Adrenal gland (tissue), 19 donors: Measurements from ENCODE around the gene FGF12. TPM values are rescaled to one million over a fixed set of nuclear protein-coding genes. Genes with fewer than 3 reads are reported as not detected.
"Not testable (repeated sequence)": the region's sequence is repeated elsewhere in the genome, so short reads cannot be mapped to it uniquely, and the experiment has no call there.

Experiments used
- DNase-seq, 7 donors: peaks; one replicate each; pipeline ENCODE4 v3.0.0-alpha.2; 2019 to 2020
- H3K27ac ChIP-seq, 5 donors: fragments of 200-600 bp; sonication (generic) in 4 of 5; 1 replicate in 3 of 5; 2 replicates in 2 of 5; pipeline versions ENCODE4 v1.5.1 to v1.8.0; 2016 to 2020; ENCODE audit warnings: mild to moderate bottlenecking in 1 of 5
- H3K27me3 ChIP-seq: fragments of 200-600 bp; 2 replicates; pipeline ENCODE4 v1.8.0; 2021
- H3K36me3 ChIP-seq, 2 donors: fragments of 200-600 bp; replicated peaks in 1 of 2; 1 replicate in 1 of 2; 2 replicates in 1 of 2; pipeline versions ENCODE4 v1.5.1 to v1.8.0; 2018 to 2022
- H3K4me1 ChIP-seq, 2 donors: fragments of 200-600 bp; replicated peaks in 1 of 2; 1 replicate in 1 of 2; 2 replicates in 1 of 2; pipeline versions ENCODE4 v1.5.1 to v1.8.0; 2018 to 2021
- H3K4me3 ChIP-seq, 4 donors: fragments of 200-600 bp; sonication (generic) in 3 of 4; one replicate each; pipeline ENCODE4 v1.5.1; 2016 to 2018
- H3K9me3 ChIP-seq, 3 donors: fragments of 200-600 bp; sonication (generic) in 1 of 3; replicated peaks in 1 of 3; 1 replicate in 2 of 3; 2 replicates in 1 of 3; pipeline versions ENCODE4 v1.5.1 to v1.8.0; 2016 to 2021
- POLR2A ChIP-seq, 2 donors: fragments of 450-650 bp; IDR thresholded peaks; one replicate each; pipeline ENCODE4 v1.6.1; 2017; ENCODE audit warnings: antibody characterized with exemption in 2 of 2, mild to moderate bottlenecking in 2 of 2, moderate library complexity in 1 of 2
- WGBS, 4 donors: extraction: QIAGEN DNeasy Blood & Tissue Kit in 2 of 4; methylation state at CpG; one replicate each; pipeline versions ENCODE4 v1.1.5 to v1.1.7; 2013 to 2017; 5-methylcytosine and 5-hydroxymethylcytosine counted together
- intact Hi-C, 2 donors: fragments of 100-400 bp; cut with DNase I; formaldehyde crosslinking; loops; one replicate each; pipeline versions ENCODE4 v1.14.1 to v1.15.0; 2022 to 2023
- long read RNA-seq, 10 donors: library from polyadenylated mRNA in 3 of 10; unstranded in 2 of 10; stranded (forward) in 1 of 10; transcript quantifications; one replicate each; pipeline ENCODE4 v2.0.0 and lab custom pipeline, GENCODE V29; 2021 to 2026
- polyA plus RNA-seq, 3 donors: library from polyadenylated mRNA; stranded (reverse); fragments of 200-250 nt in 2 of 3; fragments of 350-450 nt in 1 of 3; fragmentation: Illumina TruSeq in 1 of 3; extraction: RNeasy Lipid Tissue Mini Kit (QIAGEN cat#74804) in 1 of 3; gene quantifications; one replicate each; pipeline ENCODE4 v1.2.3, GENCODE V29; 2013 to 2014
- total RNA-seq, 9 donors: library from RNA; depleted of rRNA in 4 of 9; stranded (reverse); fragments of >200 nt in 4 of 9; fragments of 120-200 nt in 1 of 9; fragmentation: NEBNext Ultra II Directional in 1 of 9; extraction: Animal tissue kit (Norgen Biotek cat#: 25700) in 1 of 9; gene quantifications; one replicate each; pipeline versions ENCODE4 v1.1.0 to v1.2.4, GENCODE V29; 2013 to 2023
- TF ChIP-seq, protein P1 (sequence below), 6 experiments: fragments of 450-650 bp in 4 of 6; fragments of 200-600 bp in 2 of 6; sonication (generic) in 1 of 6; IDR thresholded peaks; 1 replicate in 5 of 6; 2 replicates in 1 of 6; pipeline versions ENCODE4 v1.5.1 to v1.8.0; 2016 to 2021; ENCODE audit warnings: antibody characterized with exemption in 6 of 6, mild to moderate bottlenecking in 2 of 6, moderate library complexity in 1 of 6
- donor health status: healthy with polysubstance abuse.
- donor health status: Bipolar disorder and iron deficiency.
- donor health status: DM: yes; HTN: yes; CAD: no.
- donor health status: DM: no; HTN: no; CAD: no.
- donor health status: DM: no; HTN: no; CAD: no.
- donor health status: DM: yes; HTN: yes; CAD: no.

FGF12 gene
- total RNA-seq (100 to 1,000 TPM in 3 of 9 donors, 10 to 100 TPM in 6; 23.3 to 119 (median 79.0) TPM), polyA plus RNA-seq (100 to 1,000 TPM in 2 of 3 donors, 10 to 100 TPM in 1; 42.4 to 286 (median 126) TPM)
- long read RNA-seq, donor 1, transcript FGF12-207 (5 exons, 3,058 nt) = major isoform, 7 of 7 reads
- long read RNA-seq, donor 1, partial matches to known transcripts = 0 of 7 reads
- long read RNA-seq, donor 1, other reads (novel, unspliced or antisense) = 0 of 7 reads
- long read RNA-seq, donor 2, transcript FGF12-207 (5 exons, 3,058 nt) = major isoform, 6 of 12 reads
- long read RNA-seq, donor 2, partial matches to known transcripts = 0 of 12 reads
- long read RNA-seq, donor 2, other reads (novel, unspliced or antisense) = 6 of 12 reads
- long read RNA-seq, donor 3, transcript FGF12-207 (5 exons, 3,058 nt) = major isoform, 5 of 5 reads
- long read RNA-seq, donor 3, partial matches to known transcripts = 0 of 5 reads
- long read RNA-seq, donor 3, other reads (novel, unspliced or antisense) = 0 of 5 reads
- long read RNA-seq, donor 4, transcript FGF12-207 (5 exons, 3,058 nt) = major isoform, 18 of 91 reads
- long read RNA-seq, donor 4, partial matches to known transcripts = 16 of 91 reads
- long read RNA-seq, donor 4, other reads (novel, unspliced or antisense) = 57 of 91 reads
- long read RNA-seq, donor 5, transcript FGF12-207 (5 exons, 3,058 nt) = major isoform, 58 of 100 reads
- long read RNA-seq, donor 5, partial matches to known transcripts = 36 of 100 reads
- long read RNA-seq, donor 5, other reads (novel, unspliced or antisense) = 6 of 100 reads
- long read RNA-seq, donor 6, partial matches to known transcripts = 20 of 42 reads
- long read RNA-seq, donor 6, other reads (novel, unspliced or antisense) = 18 of 42 reads
- long read RNA-seq, donor 7, transcript FGF12-207 (5 exons, 3,058 nt) = major isoform, 7 of 7 reads
- long read RNA-seq, donor 7, partial matches to known transcripts = 0 of 7 reads
- long read RNA-seq, donor 7, other reads (novel, unspliced or antisense) = 0 of 7 reads
- long read RNA-seq, donor 8, transcript FGF12-207 (5 exons, 3,058 nt) = major isoform, 20 of 37 reads
- long read RNA-seq, donor 8, partial matches to known transcripts = 12 of 37 reads
- long read RNA-seq, donor 8, other reads (novel, unspliced or antisense) = 5 of 37 reads
- long read RNA-seq, donor 9, transcript FGF12-207 (5 exons, 3,058 nt) = major isoform, 11 of 11 reads
- long read RNA-seq, donor 9, partial matches to known transcripts = 0 of 11 reads
- long read RNA-seq, donor 9, other reads (novel, unspliced or antisense) = 0 of 11 reads
- long read RNA-seq, donor 10, transcript FGF12-207 (5 exons, 3,058 nt) = major isoform, 5 of 24 reads
- long read RNA-seq, donor 10, partial matches to known transcripts = 19 of 24 reads
- long read RNA-seq, donor 10, other reads (novel, unspliced or antisense) = 0 of 24 reads

DNA sequence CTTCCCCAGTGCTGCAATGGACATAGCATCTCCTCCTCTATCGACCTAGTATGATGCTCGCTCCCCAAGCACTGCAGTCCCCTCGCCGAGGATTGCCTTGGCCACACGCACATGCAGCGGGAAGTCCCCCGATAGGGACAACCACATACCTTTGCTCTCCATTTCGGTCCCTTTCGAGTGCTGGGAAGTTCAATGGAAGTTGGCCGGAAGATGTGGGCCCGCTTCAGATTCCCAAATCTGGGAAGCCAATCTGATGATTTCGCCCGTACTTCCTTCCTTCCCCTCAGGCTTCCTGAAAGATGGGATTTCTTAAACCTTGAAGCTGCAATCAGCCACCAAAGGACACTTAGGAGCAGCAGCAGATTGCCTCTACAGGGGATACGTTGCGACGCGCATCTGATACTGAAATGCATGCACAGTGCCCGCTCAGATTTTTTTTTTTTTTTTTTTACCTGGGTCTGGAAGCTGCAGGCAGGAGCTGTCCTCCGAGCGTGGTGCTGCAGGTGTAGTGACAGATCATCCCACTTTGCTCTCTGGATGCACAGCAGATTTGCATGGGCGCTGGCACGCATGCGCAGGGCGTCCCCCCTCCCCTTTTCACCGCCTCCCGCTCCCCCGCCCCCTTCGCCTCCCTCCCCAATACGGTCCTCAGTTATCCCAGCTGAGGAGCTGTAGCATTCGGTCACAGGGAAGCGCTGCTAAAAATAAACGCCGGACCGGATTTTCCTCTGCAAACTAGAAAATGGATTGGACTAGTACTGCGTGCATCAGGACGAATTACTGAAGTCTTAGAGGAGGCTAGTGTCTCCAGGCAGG lies at the start of gene FGF12:
FGF12 (minus strand) TSS at position 510 of the 816 bp plus-strand sequence.
- H3K36me3 ChIP-seq = no peaks in the 10 kb centered on the region
- H3K4me3 ChIP-seq = peak within 1 kb of the TSS in 1 of 4 donors; percentile 31
- intact Hi-C loops = no loop called here
- WGBS, 4 donors = 3 to 5% (median 3%) methylated on average over 27 to 36 of the region's 36 CpGs
- peaks cover 7% of the 10 kb centered on the region for H3K27me3 ChIP-seq
- no peaks in the 10 kb centered on the region for H3K9me3 ChIP-seq
- H3K27ac ChIP-seq = no peak within 1 kb of the TSS
- H3K4me1 ChIP-seq = no peaks in the 10 kb centered on the region
- peak; percentile 17 to 64 (median 28) for DNase-seq
- TF ChIP-seq, protein P1, sequence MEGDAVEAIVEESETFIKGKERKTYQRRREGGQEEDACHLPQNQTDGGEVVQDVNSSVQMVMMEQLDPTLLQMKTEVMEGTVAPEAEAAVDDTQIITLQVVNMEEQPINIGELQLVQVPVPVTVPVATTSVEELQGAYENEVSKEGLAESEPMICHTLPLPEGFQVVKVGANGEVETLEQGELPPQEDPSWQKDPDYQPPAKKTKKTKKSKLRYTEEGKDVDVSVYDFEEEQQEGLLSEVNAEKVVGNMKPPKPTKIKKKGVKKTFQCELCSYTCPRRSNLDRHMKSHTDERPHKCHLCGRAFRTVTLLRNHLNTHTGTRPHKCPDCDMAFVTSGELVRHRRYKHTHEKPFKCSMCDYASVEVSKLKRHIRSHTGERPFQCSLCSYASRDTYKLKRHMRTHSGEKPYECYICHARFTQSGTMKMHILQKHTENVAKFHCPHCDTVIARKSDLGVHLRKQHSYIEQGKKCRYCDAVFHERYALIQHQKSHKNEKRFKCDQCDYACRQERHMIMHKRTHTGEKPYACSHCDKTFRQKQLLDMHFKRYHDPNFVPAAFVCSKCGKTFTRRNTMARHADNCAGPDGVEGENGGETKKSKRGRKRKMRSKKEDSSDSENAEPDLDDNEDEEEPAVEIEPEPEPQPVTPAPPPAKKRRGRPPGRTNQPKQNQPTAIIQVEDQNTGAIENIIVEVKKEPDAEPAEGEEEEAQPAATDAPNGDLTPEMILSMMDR (IDR thresholded peaks at IDR 0.05) = no peak
- TF ChIP-seq POLR2A (IDR thresholded peaks at IDR 0.05) = no peak

DNA sequence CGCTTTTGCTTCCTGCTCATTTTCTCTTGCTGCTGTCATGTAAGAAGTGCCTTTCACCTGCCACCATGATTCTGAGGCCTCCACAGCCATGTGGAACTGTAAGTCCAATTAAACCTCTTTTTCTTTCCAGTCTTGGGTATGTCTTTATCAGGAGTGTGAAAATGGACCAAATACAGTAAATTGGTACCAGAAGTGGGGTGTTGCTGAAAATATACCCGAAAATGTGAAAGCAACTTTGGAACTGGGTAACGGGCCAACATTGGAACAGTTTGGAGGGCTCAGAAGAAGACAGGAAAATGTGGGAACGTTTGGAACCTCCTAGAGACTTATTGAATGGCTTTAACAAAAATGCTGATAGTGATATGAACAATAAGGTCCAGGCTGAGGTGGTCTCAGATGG lies 47.0 kb upstream of the FGF12 start:
- intact Hi-C loops, H3K4me1 ChIP-seq, DNase-seq, H3K4me3 ChIP-seq, H3K27me3 ChIP-seq, H3K27ac ChIP-seq, H3K9me3 ChIP-seq, H3K36me3 ChIP-seq: not testable (repeated sequence)
- 64 to 73% (median 69%) methylated on average over 4 of the region's 4 CpGs for WGBS, 4 donors

GRCh38 chr3:192772240-192772894 lies 45.0 kb upstream of the FGF12 start:
- peak in 5 of 7 donors; percentile 20 to 57 (median 31) for DNase-seq
- Histone ChIP-seq H3K36me3 (no peaks in the 10 kb centered on the region), H3K27ac (no peak overlapping the region), H3K27me3 (peaks cover 4% of the 10 kb centered on the region), H3K9me3 (no peaks in the 10 kb centered on the region), H3K4me3 (no peak overlapping the region), H3K4me1 (no peaks in the 10 kb centered on the region)
- TF ChIP-seq, protein P1 (IDR thresholded peaks at IDR 0.05) = peak in 4 of 6 experiments; percentile 13 to 41 (median 22)
- no peak for TF ChIP-seq POLR2A (IDR thresholded peaks at IDR 0.05)
- 44 to 49% (median 45%) methylated on average over 5 of the region's 5 CpGs for WGBS, 4 donors
- intact Hi-C loops = no loop called here
